T47D (cell line): ENCODE data around the gene MN1.

Experiments
- DNase-seq, 2 experiments: peaks; one replicate each; pipeline versions ENCODE4 v3.0.0 to v3.0.0-alpha.2; 2011 to 2012; ENCODE audit warnings: low read depth in 1 of 2, low spot score in 1 of 2
- JUND ChIP-seq: IDR thresholded peaks from 2 replicates; pipeline ENCODE4 v1.6.1; 2012; ENCODE audit warnings: low read depth
- in situ Hi-C: cut with HindIII; loops from 2 replicates; pipeline ENCODE4 v1.10.0; 2016; ENCODE audit warnings: low sequenced_read_pairs, low pct_unique_long_range_greater_than_20kb

The MN1 gene

DNA sequence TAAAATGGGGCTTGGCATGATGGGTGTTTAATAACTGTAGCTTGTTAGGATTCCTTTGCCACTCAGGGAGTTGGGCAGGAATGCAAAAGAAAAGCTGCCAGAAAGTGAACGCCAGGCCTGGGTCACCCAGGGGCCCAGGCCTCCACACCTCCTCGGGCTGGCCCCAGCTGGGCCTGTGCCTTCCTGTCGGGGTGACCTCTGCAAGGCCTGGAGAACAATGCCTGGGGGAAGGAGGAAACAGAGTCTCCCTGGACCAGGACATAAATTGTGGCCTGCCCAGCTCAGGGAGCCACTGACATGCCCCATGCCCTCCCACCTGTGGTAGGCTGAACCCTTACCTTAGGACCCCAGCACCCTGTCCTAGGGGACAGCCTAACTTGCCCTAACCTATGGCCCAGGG lies 21.9 kb downstream of the MN1 start:
- in situ Hi-C loops: no loop called here
- TF ChIP-seq JUND: no peak
- DNase-seq: no peak

DNA sequence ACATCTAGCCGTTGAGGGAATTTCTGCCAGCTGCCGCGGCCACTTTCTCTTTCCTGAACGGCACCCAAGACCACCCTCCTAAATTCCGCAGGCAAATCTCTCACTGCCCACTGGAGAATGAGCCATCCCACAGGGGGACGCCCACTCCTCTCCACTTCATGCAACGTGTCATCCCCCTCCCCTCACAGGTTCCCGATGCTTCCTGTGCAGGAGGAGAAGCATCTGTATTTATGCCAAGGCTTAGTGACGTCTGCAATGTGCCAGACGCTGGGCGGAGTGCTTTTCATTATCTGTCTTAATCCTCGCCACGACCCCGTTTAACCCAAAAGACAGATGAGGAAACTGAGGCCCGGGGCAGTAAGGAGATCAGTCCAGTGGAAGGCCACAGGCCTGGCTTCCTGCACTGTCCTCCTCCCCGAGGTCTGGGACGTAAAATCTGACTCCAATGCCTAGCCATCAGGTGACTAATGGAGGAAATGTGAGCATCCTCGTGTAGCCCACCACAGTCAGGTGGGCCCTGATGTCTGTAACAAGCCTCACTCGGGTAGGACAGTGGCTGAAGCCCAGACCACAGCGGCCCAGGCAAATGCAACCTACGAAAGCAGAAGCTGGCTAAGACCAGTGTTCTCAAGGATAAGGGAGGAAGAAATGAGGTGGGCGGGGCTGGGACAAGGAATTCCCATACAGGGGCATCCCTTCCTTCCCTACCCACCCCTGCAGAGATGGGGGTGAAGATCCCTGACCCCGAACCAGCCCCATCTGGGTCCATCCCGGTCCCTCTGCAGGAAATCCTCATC lies 23.1 kb downstream of the MN1 start:
- no peak for DNase-seq
- no peak for TF ChIP-seq JUND
- in situ Hi-C loops: no loop called here

DNA sequence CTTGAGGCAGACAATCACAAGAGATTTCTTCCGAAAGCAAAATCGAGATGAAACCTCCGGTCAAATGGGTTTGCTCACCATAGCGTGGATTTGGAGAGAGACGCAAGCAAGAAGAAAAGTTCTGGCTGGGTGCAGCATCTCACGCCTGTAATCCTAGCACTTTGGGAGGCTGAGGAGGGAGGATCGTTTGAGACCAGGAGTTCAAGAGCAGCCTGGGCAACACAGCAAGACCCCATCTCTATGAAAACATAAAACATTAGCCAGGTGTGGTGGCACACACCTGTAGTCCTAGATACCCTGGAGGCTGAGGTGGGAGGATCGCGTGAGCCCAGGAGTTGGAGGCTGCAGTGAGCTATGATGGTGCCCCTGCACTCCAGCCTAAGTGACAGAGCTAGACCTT lies 24.4 kb downstream of the MN1 start:
- DNase-seq: no peak
- no peak for TF ChIP-seq JUND
- in situ Hi-C loops: no loop called here

DNA sequence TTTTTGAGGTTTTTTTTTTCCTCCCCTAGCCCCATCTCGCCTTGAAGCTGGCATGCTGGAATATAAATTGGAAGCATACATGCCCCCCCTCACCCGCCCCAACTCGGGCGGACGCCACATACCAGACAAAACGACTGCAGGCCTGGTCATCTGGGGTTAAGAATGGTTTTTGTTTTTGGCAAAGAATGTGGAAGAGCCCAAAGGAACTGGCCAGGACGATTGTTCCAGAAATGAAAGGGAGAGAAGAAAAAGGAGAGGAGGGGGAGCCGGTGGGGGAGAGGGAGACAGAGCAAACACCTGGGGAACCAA lies 25.0 kb downstream of the MN1 start:
- in situ Hi-C loops: no loop called here
- DNase-seq: no peak
- no peak for TF ChIP-seq JUND

DNA sequence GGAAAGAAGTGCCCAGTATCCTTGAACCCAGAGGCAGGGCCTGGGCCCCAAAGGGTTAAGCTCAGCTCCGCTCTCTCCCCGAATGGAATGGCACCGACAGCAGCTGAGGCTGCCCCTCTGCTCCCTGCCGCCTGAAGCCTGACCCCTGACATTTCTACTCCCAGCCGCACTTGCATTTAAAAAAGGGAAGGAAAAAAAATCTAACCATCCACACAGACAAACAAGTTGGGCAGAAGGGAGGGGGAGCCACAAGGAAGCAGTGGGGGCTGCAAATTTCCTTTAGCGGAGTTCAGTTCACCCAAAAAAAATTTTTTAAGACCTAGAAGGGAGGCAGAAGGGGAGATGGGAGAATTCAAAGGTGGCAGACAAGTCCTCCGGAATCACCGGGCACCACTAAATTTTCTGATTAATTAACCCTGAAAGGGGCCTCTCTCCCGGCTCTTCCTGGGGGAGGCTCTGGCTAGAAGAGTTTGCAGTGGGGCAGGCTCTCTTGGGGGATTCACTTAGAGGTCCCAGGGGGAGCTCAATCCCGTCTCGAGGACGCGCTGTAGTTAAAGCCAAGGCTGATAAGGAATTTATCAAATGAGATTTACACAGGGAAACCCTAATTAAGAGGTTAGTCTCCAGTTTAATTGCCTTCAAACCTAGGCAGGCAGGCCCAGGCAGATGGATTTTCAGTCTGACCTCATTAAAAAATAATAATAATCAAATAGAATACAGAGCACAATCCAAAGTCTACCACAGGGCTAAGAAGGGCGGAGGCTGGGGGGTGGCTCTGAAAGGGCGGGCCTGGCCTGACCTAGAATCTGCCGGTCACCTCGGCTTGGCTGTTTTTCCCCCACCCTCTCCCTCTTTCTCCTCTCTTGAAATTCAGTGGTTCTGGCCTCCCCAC lies 25.6 kb downstream of the MN1 start:
- no peak for DNase-seq
- in situ Hi-C loops: no loop called here
- no peak for TF ChIP-seq JUND

DNA sequence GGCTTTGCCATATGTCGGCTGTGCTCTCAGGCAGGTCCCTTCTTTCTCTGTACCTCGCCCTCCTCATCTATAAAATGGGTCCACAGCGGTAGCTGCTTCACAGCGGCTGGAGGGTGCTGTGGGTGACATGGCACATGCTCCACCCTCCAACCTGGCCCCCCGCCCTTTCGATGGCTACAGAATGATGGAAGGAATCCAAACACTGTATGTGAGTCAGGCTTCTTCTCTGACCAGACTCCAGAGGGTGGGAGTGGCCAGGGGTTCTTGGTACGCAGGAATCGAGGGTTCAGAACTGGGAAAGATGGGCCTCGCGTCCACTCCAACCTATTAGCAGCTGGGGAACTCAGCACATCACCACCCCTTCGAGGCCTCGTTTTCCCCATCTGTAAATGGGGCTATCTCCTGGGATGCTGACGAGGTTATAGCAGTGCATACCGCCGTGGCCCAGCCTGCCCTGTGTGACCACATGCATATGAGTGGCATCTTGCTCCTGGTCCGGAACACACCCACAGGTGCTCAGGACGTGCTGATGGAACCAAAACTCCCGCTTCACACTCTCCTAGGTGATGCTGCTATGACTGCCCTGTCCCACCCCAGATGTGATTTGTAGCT lies 26.4 kb downstream of the MN1 start:
- DNase-seq: no peak
- in situ Hi-C loops: no loop called here
- TF ChIP-seq JUND: no peak

DNA sequence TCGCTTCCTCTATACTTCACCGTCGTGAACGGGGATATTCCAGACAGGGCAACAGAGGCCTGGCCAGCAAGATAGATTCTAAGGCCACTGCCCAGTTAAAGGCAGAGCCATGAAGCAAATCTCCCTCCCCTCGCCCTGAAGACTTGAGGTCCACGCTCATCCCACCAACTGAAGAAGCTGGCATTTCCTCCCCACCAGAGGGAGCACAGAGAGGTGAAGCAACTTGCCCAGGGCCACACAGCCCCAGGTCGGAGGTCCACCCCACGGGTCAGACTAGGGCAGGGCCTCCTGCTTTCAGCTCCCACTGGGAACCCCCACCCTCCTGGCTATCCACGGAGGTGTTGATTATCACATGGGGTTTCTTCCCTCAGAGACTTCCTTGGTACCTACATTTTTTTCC lies 27.4 kb downstream of the MN1 start:
- TF ChIP-seq JUND: no peak
- no peak for DNase-seq
- in situ Hi-C loops: no loop called here

DNA sequence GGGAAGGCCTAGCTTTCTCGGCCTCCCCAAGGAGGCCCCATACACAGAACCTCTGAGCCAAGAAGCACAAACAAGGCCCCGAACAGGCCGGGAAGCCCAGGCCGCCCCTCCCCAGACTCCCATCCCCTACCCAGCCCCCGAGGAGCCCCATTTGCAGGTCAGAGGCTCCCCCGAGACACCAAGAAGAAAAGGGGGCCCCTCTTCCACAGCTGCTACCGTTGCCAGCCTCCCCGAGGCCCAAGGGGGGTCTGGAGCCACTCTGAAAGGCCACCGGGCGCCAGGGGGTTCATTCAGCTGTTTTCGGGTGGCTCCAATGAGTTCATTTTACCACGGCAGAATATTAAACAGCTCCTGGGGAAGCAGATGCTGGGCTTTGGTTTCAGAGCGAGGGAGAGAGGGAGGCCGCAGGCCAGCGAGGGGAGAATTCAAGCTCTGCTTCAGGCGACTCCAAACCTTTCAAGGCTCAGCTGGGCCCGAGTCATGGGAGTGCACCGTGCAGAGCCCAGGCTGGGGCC lies 28.5 kb downstream of the MN1 start:
- in situ Hi-C loops: no loop called here

DNA sequence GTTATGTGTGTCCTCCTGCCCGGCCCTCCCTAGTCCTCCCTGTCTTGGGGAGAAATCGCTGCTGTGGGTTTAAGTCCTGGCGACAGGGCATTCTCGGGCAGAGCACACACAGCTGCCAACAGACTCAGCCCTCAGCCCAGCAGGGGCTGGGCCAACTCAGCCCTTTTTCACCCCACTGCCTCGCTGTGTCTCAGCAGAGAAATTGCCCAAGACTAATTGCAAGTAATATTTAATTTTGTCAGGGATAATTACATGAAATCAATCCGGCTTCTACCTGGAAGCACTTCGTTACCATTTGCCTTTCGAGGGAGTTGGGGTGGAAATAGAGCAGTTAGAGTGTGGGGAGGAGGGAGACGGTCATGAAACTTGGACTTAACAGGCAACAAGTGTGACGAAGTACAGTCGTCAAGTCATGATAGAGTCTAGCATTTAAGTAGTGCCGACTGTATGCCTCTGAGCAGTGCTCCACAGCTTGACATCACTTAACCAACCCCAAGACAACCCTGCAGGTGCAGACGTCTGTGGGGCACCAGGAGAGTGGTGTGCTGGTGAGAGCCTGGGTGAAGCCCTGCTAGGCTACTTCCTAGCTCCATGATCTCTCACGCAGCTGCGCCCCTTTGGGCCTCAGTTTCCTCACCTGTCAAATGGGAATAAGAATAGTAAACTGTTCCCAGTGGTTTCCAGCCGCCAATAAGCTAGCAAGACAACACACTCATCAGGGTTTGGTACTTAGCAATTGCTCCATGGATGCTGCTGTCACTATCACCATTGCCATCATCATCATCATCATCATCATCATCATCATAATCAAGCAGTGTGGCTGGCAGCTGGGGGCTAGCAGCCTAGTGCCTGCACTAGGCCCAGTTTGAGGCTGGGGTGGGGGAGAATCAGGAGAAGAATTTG lies 29.2 kb downstream of the MN1 start:
- no peak for DNase-seq
- in situ Hi-C loops: no loop called here
- no peak for TF ChIP-seq JUND

More for the DNA sequence above, 28.5 kb downstream of the MN1 start:
- no peak for DNase-seq
- no peak for TF ChIP-seq JUND

DNA sequence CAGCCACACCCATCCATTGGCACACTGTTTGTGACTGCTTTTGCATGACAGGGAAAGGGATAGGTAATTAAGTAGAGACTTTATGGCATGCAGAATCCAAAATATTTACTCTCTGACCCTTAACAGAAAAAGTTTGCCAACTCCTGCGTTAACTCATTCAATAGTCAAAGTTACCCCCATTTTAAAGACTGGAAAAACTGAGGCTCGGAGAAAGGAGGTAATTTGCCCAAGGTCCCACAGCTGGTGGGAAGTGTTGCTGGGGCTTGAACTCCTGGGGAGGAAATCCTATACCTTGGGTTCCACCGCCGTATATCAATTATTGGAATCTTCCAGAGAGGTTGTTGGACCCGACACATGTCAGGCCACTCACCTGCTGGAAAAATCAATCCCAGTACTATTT lies 29.9 kb downstream of the MN1 start:
- no peak for TF ChIP-seq JUND
- no peak for DNase-seq
- in situ Hi-C loops: no loop called here

DNA sequence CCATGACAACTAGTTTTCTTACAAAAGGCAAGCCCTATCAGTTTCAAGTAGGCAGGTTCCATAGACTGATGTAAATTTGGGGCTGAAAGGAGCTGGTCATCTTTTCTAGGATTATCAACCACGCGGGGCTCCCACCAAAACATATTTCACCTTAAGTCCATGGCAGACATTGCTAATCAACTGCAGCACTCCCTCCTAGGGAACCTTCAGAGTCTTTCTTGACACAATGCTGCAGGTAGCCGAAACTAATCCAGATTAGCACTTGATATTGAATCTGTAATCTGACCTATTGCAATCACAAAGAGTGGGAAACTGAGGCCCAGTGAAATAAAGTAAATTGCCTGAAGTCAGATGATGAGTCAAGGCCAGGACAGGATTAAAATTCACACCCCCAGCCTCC lies 32.5 kb downstream of the MN1 start:
- TF ChIP-seq JUND: no peak
- DNase-seq: no peak
- in situ Hi-C loops: no loop called here
